Uterus (tissue), 4 donors: Measurements from ENCODE around the gene ANKRD33B. TPM values are rescaled to one million over a fixed set of nuclear protein-coding genes. Genes with fewer than 3 reads are reported as not detected.

Experiments
- DNase-seq, 2 donors: peaks; one replicate each; pipeline ENCODE4 v3.0.0-alpha.2; 2019 to 2020
- H3K27ac ChIP-seq, 2 donors: fragments of 200-600 bp; sonication (generic); 1 replicate in 1 of 2; 2 replicates in 1 of 2; pipeline ENCODE4 v1.5.1; 2016 to 2018
- H3K27me3 ChIP-seq, 2 donors: fragments of 200-600 bp; sonication (generic); one replicate each; pipeline ENCODE4 v1.5.1; 2018 to 2019; ENCODE audit warnings: control low read depth in 1 of 2
- H3K36me3 ChIP-seq, 2 donors: fragments of 200-600 bp; sonication (generic); one replicate each; pipeline ENCODE4 v1.5.1; 2019; ENCODE audit warnings: control low read depth in 1 of 2
- H3K4me1 ChIP-seq, 2 donors: fragments of 200-600 bp; sonication (generic); one replicate each; pipeline ENCODE4 v1.5.1; 2018 to 2019; ENCODE audit warnings: control low read depth in 1 of 2
- H3K4me3 ChIP-seq, 2 donors: fragments of 200-600 bp; sonication (generic); 1 replicate in 1 of 2; 2 replicates in 1 of 2; pipeline ENCODE4 v1.5.1; 2018 to 2019; ENCODE audit warnings: mild to moderate bottlenecking in 1 of 2
- H3K9me3 ChIP-seq, 2 donors: fragments of 200-600 bp; sonication (generic); one replicate each; pipeline ENCODE4 v1.5.1; 2019; ENCODE audit warnings: control low read depth in 1 of 2
- CTCF ChIP-seq, 4 experiments: fragments of 200-600 bp in 2 of 4; fragments of 450-650 bp in 2 of 4; sonication (generic) in 2 of 4; IDR thresholded peaks; one replicate each; pipeline ENCODE4 v1.5.1; 2016 to 2019; ENCODE audit warnings: antibody characterized with exemption in 4 of 4, mild to moderate bottlenecking in 2 of 4, moderate library complexity in 1 of 4
- POLR2A ChIP-seq, 2 donors: fragments of 450-650 bp; IDR thresholded peaks; one replicate each; pipeline ENCODE4 v1.6.1; 2016; ENCODE audit warnings: antibody characterized with exemption in 2 of 2, mild to moderate bottlenecking in 1 of 2, moderate library complexity in 1 of 2
- intact Hi-C: fragments of 100-400 bp; cut with DNase I; formaldehyde crosslinking; loops from one replicate; pipeline ENCODE4 v1.15.1; 2023; ENCODE audit warnings: low total_unique reads
- total RNA-seq, 4 donors: library from RNA; depleted of rRNA in 3 of 4; stranded (reverse); fragments of >200 nt in 3 of 4; gene quantifications; one replicate each; pipeline versions ENCODE4 v1.1.0 to v1.2.4, GENCODE V29; 2014 to 2023
- donor health status: DM: yes; HTN: yes; CAD: no.

ANKRD33B gene
- total RNA-seq, 4 donors from 2014 or later: 2.1 to 24.1 (median 7.6) TPM

GRCh38 chr5:10553476-10553875 is 10.4 kb upstream of the ANKRD33B start:
- Histone ChIP-seq H3K4me3 (no peak overlapping the region), H3K9me3 (no peaks in the 10 kb centered on the region), H3K27ac (no peak overlapping the region), H3K4me1 (no peaks in the 10 kb centered on the region), H3K27me3 (no peaks in the 10 kb centered on the region), H3K36me3 (no peaks in the 10 kb centered on the region)
- no peak for DNase-seq
- no peak for TF ChIP-seq CTCF (IDR thresholded peaks at IDR 0.05)
- TF ChIP-seq POLR2A (IDR thresholded peaks at IDR 0.05): no peak
- intact Hi-C loops: no loop called here

GRCh38 chr5:10555277-10555684 is 8.6 kb upstream of the ANKRD33B start:
- no peak for TF ChIP-seq POLR2A (IDR thresholded peaks at IDR 0.05)
- TF ChIP-seq CTCF (IDR thresholded peaks at IDR 0.05): no peak
- intact Hi-C loops: no loop called here
- Histone ChIP-seq H3K9me3 (no peaks in the 10 kb centered on the region), H3K4me3 (no peak overlapping the region), H3K27me3 (no peaks in the 10 kb centered on the region), H3K27ac (no peak overlapping the region), H3K36me3 (no peaks in the 10 kb centered on the region), H3K4me1 (no peaks in the 10 kb centered on the region)
- peak in 1 of 2 donors; percentile 12 for DNase-seq

- no peak overlapping the region for H3K4me3 ChIP-seq
- H3K4me1 ChIP-seq: no peaks in the 10 kb centered on the region
- H3K9me3 ChIP-seq: no peaks in the 10 kb centered on the region
- no peaks in the 10 kb centered on the region for H3K27me3 ChIP-seq
- DNase-seq: peak in 1 of 2 donors; percentile 14
- H3K36me3 ChIP-seq: no peaks in the 10 kb centered on the region
- no peak for TF ChIP-seq POLR2A (IDR thresholded peaks at IDR 0.05)
- no peak for TF ChIP-seq CTCF (IDR thresholded peaks at IDR 0.05)
- intact Hi-C loops: no loop called here
- H3K27ac ChIP-seq: no peak overlapping the region
These were observed 7.5 kb upstream of the ANKRD33B start for GRCh38 chr5:10556289-10556807.

GRCh38 chr5:10556893-10557746 is 6.8 kb upstream of the ANKRD33B start:
- peak in 1 of 2 donors; percentile 8 for DNase-seq
- H3K4me1 ChIP-seq: no peaks in the 10 kb centered on the region
- no peaks in the 10 kb centered on the region for H3K9me3 ChIP-seq
- H3K27me3 ChIP-seq: no peaks in the 10 kb centered on the region
- H3K4me3 ChIP-seq: no peak overlapping the region
- TF ChIP-seq POLR2A (IDR thresholded peaks at IDR 0.05): no peak
- no peak for TF ChIP-seq CTCF (IDR thresholded peaks at IDR 0.05)
- no peak overlapping the region for H3K27ac ChIP-seq
- intact Hi-C loops: no loop called here
- no peaks in the 10 kb centered on the region for H3K36me3 ChIP-seq

- Histone ChIP-seq H3K27ac (no peak overlapping the region), H3K4me3 (no peak overlapping the region), H3K9me3 (no peaks in the 10 kb centered on the region), H3K27me3 (no peaks in the 10 kb centered on the region), H3K4me1 (no peaks in the 10 kb centered on the region), H3K36me3 (no peaks in the 10 kb centered on the region)
- no peak for TF ChIP-seq POLR2A (IDR thresholded peaks at IDR 0.05)
- TF ChIP-seq CTCF (IDR thresholded peaks at IDR 0.05): no peak
- intact Hi-C loops: no loop called here
- DNase-seq: no peak
These were observed 4.7 kb upstream of the ANKRD33B start for GRCh38 chr5:10559151-10559550.
